DOHH2 (cell line): Measurements from ENCODE around the gene FRAS1.

Experiments used
- H3F3A ChIP-seq: fragments of 200-600 bp; sonication (generic), shearing (Covaris generic); 2 replicates; pipeline ENCODE4 v1.6.0; 2016; ENCODE audit warnings: antibody characterized with exemption, mild to moderate bottlenecking; ENCODE audit not compliant: control insufficient read depth, insufficient read depth
- H3K27ac ChIP-seq: fragments of 200-600 bp; sonication (generic); 2 replicates; pipeline ENCODE4 v1.5.1; 2014; ENCODE audit warnings: low read depth, mild to moderate bottlenecking, low read length, moderate library complexity
- H3K27me3 ChIP-seq: fragments of 200-600 bp; sonication (generic); 2 replicates; pipeline ENCODE4 v1.6.1; 2014; ENCODE audit warnings: mild to moderate bottlenecking, low read length, mixed read lengths; ENCODE audit not compliant: control insufficient read depth
- H3K36me3 ChIP-seq: fragments of 200-600 bp; sonication (generic); 2 replicates; pipeline ENCODE4 v1.6.1; 2014; ENCODE audit warnings: mild to moderate bottlenecking, low read length, moderate library complexity, mixed read lengths; ENCODE audit not compliant: control insufficient read depth
- H3K4me1 ChIP-seq: fragments of 200-600 bp; sonication (generic); 2 replicates; pipeline ENCODE4 v1.6.1; 2014; ENCODE audit warnings: mild to moderate bottlenecking, low read length, mixed read lengths; ENCODE audit not compliant: control insufficient read depth
- H3K4me2 ChIP-seq: fragments of 200-600 bp; sonication (generic); 2 replicates; pipeline ENCODE4 v1.6.0; 2014; ENCODE audit warnings: mild to moderate bottlenecking, low read length, moderate library complexity
- H3K4me3 ChIP-seq: fragments of 200-600 bp; sonication (generic); 2 replicates; pipeline ENCODE4 v1.5.1; 2014; ENCODE audit warnings: mild to moderate bottlenecking, low read length, mixed read lengths
- H3K79me2 ChIP-seq: fragments of 200-600 bp; sonication (generic); 2 replicates; pipeline ENCODE4 v1.6.1; 2014; ENCODE audit warnings: mild to moderate bottlenecking, low read length, mixed read lengths; ENCODE audit not compliant: control insufficient read depth
- H3K9me2 ChIP-seq: fragments of 200-600 bp; sonication (generic); replicated peaks from 2 replicates; pipeline ENCODE4 v1.6.1; 2014; ENCODE audit warnings: mild to moderate bottlenecking, low read length, mixed read lengths; ENCODE audit not compliant: control insufficient read depth
- H3K9me3 ChIP-seq: fragments of 200-600 bp; sonication (generic); 2 replicates; pipeline ENCODE4 v1.6.1; 2014; ENCODE audit warnings: antibody characterized with exemption, low read length, mixed read lengths; ENCODE audit not compliant: control insufficient read depth, insufficient read depth
- H4K20me1 ChIP-seq: fragments of 200-600 bp; sonication (generic); 2 replicates; pipeline ENCODE4 v1.6.0; 2014; ENCODE audit warnings: low read depth, mild to moderate bottlenecking, antibody characterized with exemption, low read length, moderate library complexity; ENCODE audit not compliant: control insufficient read depth, insufficient read depth
- EZH2phosphoT487 ChIP-seq: fragments of 200-600 bp; sonication (generic); IDR thresholded peaks from 2 replicates; pipeline ENCODE4 v1.6.1; 2017; ENCODE audit warnings: borderline replicate concordance, mild to moderate bottlenecking, antibody characterized with exemption, low read length, moderate library complexity, mixed read lengths
- TF ChIP-seq, protein P1 (sequence below): fragments of 200-600 bp; sonication (generic); IDR thresholded peaks from one replicate; pipeline ENCODE4 v1.5.1; 2014; ENCODE audit warnings: antibody characterized with exemption, mild to moderate bottlenecking, low read depth, low read length; ENCODE audit not compliant: poor library complexity, severe bottlenecking

The FRAS1 gene

DNA sequence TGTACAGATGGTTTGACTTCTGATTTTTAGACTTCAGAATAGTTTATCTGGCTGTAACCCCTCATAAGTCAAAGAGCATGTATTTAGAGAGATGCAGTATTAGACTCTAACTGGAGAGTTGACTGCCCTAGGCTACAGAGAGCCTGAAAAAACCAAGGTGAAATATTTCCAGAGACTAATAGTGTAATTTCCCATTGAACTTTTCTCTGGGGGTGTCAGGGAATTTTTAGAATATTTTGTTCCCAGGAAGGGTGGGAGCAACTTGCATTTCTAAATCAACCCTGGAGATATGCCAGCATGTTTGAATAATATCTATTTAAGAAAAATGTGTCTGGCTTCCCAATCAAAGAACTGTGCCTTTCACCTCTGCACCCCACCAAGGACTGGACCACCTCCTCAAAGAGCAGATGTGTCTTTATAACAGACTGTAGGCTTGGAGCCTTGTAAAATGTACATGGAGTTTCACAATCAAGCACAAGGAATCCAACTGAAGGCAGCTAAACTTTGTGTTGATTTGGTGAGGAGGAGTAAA, 496.5 kb downstream of the FRAS1 start:
- 0 out of 2 replicates have a peak, but pooled peaks cover 4% of the 10 kb centered on the region for H3K9me3 ChIP-seq
- no peaks in the 10 kb centered on the region for H3K79me2 ChIP-seq
- no peaks in the 10 kb centered on the region for H3K9me2 ChIP-seq
- no peak overlapping the region for H3K4me2 ChIP-seq
- H3K27me3 ChIP-seq: peaks cover 37% of the 10 kb centered on the region
- TF ChIP-seq EZH2phosphoT487: no peak
- TF ChIP-seq, protein P1, sequence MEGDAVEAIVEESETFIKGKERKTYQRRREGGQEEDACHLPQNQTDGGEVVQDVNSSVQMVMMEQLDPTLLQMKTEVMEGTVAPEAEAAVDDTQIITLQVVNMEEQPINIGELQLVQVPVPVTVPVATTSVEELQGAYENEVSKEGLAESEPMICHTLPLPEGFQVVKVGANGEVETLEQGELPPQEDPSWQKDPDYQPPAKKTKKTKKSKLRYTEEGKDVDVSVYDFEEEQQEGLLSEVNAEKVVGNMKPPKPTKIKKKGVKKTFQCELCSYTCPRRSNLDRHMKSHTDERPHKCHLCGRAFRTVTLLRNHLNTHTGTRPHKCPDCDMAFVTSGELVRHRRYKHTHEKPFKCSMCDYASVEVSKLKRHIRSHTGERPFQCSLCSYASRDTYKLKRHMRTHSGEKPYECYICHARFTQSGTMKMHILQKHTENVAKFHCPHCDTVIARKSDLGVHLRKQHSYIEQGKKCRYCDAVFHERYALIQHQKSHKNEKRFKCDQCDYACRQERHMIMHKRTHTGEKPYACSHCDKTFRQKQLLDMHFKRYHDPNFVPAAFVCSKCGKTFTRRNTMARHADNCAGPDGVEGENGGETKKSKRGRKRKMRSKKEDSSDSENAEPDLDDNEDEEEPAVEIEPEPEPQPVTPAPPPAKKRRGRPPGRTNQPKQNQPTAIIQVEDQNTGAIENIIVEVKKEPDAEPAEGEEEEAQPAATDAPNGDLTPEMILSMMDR: no peak
- no peaks in the 10 kb centered on the region for H3K36me3 ChIP-seq
- H3K27ac ChIP-seq: no peak overlapping the region
- no peaks in the 10 kb centered on the region for H3K4me1 ChIP-seq
- no peak overlapping the region for H3K4me3 ChIP-seq
- no peaks in the 10 kb centered on the region for H4K20me1 ChIP-seq
- H3F3A ChIP-seq: no peaks in the 10 kb centered on the region

DNA sequence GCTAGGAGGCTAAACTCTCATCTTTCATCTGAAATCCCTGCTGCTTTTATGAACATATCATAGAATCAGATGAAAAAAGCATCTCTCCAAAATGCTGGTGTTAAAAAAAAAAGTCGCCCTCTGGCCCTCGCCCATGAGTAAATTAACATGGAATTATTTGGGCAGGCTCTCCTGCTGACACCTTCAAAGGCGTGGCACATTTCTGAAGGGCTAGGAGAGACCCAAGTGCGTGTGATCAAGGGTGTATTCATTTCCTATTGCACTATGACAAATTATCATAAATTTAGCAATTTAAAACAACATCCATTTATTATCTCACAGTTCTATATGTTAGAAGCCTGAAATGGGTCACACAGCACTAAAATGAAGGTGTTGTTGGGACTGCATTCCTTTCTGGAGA, 499.5 kb downstream of the FRAS1 start:
- H3K36me3 ChIP-seq: no peaks in the 10 kb centered on the region
- H4K20me1 ChIP-seq: no peaks in the 10 kb centered on the region
- H3K9me3 ChIP-seq: 0 out of 2 replicates have a peak, but pooled peaks cover 4% of the 10 kb centered on the region
- H3F3A ChIP-seq: no peaks in the 10 kb centered on the region
- no peaks in the 10 kb centered on the region for H3K9me2 ChIP-seq
- no peaks in the 10 kb centered on the region for H3K79me2 ChIP-seq
- H3K4me2 ChIP-seq: no peak overlapping the region
- no peaks in the 10 kb centered on the region for H3K4me1 ChIP-seq
- TF ChIP-seq EZH2phosphoT487: no peak
- TF ChIP-seq, protein P1: no peak
- no peak overlapping the region for H3K27ac ChIP-seq
- H3K4me3 ChIP-seq: no peak overlapping the region
- H3K27me3 ChIP-seq: peaks cover 25% of the 10 kb centered on the region

DNA sequence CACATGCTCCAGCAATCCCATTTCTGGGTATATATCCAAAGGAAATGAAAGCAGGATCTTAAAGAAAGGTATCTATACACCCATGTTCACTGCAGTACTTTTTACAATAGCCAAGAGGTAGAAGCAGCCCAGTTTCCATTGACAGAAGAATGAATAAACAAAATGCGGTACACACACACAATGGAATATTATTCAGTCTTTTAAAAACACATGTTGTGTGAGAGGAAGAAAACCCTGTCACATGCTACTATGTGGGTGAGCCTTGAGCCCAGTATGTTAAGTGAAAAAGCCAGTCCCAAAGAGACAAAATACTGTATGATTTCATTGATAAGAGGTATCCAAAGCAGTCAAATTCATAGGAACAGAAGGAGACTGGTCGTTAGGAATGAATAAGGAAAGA, 500.7 kb downstream of the FRAS1 start:
- no peak overlapping the region for H3K27ac ChIP-seq
- H3K79me2 ChIP-seq: no peaks in the 10 kb centered on the region
- H3K4me3 ChIP-seq: no peak overlapping the region
- no peak overlapping the region for H3K4me2 ChIP-seq
- H4K20me1 ChIP-seq: no peaks in the 10 kb centered on the region
- no peak for TF ChIP-seq EZH2phosphoT487
- TF ChIP-seq, protein P1: no peak
- H3K36me3 ChIP-seq: no peaks in the 10 kb centered on the region
- H3K9me2 ChIP-seq: no peaks in the 10 kb centered on the region
- no peaks in the 10 kb centered on the region for H3K9me3 ChIP-seq
- no peaks in the 10 kb centered on the region for H3F3A ChIP-seq
- H3K4me1 ChIP-seq: no peaks in the 10 kb centered on the region
- H3K27me3 ChIP-seq: peaks cover 16% of the 10 kb centered on the region

DNA sequence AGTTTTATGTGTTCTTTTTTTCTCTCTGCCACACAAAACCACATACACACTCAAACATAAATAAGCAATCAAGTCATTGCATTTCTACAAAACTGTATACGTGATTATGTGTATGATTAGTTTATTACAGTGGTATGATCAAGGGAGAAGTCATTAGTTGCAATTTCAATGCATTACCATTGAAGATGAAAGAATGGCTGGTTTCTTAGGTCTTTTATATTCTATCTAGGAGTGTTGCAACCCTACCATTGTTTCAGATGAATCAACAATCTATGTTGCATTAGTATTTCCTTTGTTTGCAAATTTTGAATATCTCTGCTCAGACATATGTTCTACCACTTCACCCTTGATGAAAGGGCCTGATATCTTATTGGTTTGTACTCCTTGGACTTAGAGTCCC, 501.3 kb downstream of the FRAS1 start:
- H3K36me3 ChIP-seq: no peaks in the 10 kb centered on the region
- H3K4me1 ChIP-seq: no peaks in the 10 kb centered on the region
- H3K27ac ChIP-seq: no peak overlapping the region
- H3K9me3 ChIP-seq: no peaks in the 10 kb centered on the region
- no peaks in the 10 kb centered on the region for H3K9me2 ChIP-seq
- H4K20me1 ChIP-seq: no peaks in the 10 kb centered on the region
- H3K4me3 ChIP-seq: no peak overlapping the region
- no peaks in the 10 kb centered on the region for H3K79me2 ChIP-seq
- no peaks in the 10 kb centered on the region for H3F3A ChIP-seq
- peaks cover 14% of the 10 kb centered on the region for H3K27me3 ChIP-seq
- no peak for TF ChIP-seq EZH2phosphoT487
- TF ChIP-seq, protein P1: no peak
- no peak overlapping the region for H3K4me2 ChIP-seq
